Upper lobe of left lung (tissue), 6 donors: ENCODE data around the gene CDYL. TPM values are rescaled to one million over a fixed set of nuclear protein-coding genes. Genes with fewer than 3 reads are reported as not detected.

ENCODE experiments used
- ATAC-seq, 2 donors: fragments of 200-7000 bp; cut with Tn5 transposase; one replicate each; pipeline ENCODE4 v1.9.1; 2022; ENCODE audit warnings: mild to moderate bottlenecking in 2 of 2, moderate library complexity in 2 of 2; ENCODE audit not compliant: low FRiP score in 2 of 2
- DNase-seq, 2 donors: peaks; one replicate each; pipeline ENCODE4 v3.0.0-alpha.2; 2019 to 2020
- H3K27ac ChIP-seq, 4 donors: fragments of 200-600 bp; sonication (generic); one replicate each; pipeline ENCODE4 v1.5.1; 2016 to 2019
- H3K27me3 ChIP-seq, 4 donors: fragments of 200-600 bp; sonication (generic); one replicate each; pipeline ENCODE4 v1.5.1; 2017 to 2019
- H3K36me3 ChIP-seq, 4 donors: fragments of 200-600 bp; sonication (generic); one replicate each; pipeline ENCODE4 v1.5.1; 2016 to 2019
- H3K4me1 ChIP-seq, 4 donors: fragments of 200-600 bp; sonication (generic); one replicate each; pipeline ENCODE4 v1.5.1; 2018 to 2019
- H3K4me3 ChIP-seq, 4 donors: fragments of 200-600 bp; sonication (generic); one replicate each; pipeline ENCODE4 v1.5.1; 2017 to 2019; ENCODE audit warnings: mild to moderate bottlenecking in 2 of 4, moderate library complexity in 1 of 4
- H3K9me3 ChIP-seq, 4 donors: fragments of 200-600 bp; sonication (generic); one replicate each; pipeline ENCODE4 v1.5.1; 2018 to 2019
- EP300 ChIP-seq, 4 donors: sonication (generic); formaldehyde crosslinking; IDR thresholded peaks; one replicate each; pipeline ENCODE4 v1.5.1; 2017; ENCODE audit warnings: antibody characterized with exemption in 4 of 4, control low read depth in 2 of 4
- POLR2A ChIP-seq, 4 donors: fragments of 450-650 bp; IDR thresholded peaks; one replicate each; pipeline ENCODE4 v1.5.1; 2016 to 2017; ENCODE audit warnings: antibody characterized with exemption in 4 of 4, mild to moderate bottlenecking in 2 of 4
- POLR2AphosphoS5 ChIP-seq, 2 donors: sonication (generic); formaldehyde crosslinking; IDR thresholded peaks; one replicate each; pipeline ENCODE4 v1.5.1; 2017; ENCODE audit warnings: antibody characterized with exemption in 2 of 2
- WGBS, 2 donors: methylation state at CpG; one replicate each; pipeline ENCODE4 v1.1.5; 2017 to 2018; 5-methylcytosine and 5-hydroxymethylcytosine counted together
- total RNA-seq, 6 donors: library from RNA; depleted of rRNA in 4 of 6; stranded (reverse); fragments of >200 nt in 4 of 6; gene quantifications; one replicate each; pipeline versions ENCODE4 v1.1.0 to v1.2.1, GENCODE V29; 2016 to 2021
- TF ChIP-seq, protein P1 (sequence below), 6 experiments: fragments of 450-650 bp in 4 of 6; fragments of 200-600 bp in 2 of 6; sonication (generic) in 2 of 6; IDR thresholded peaks; one replicate each; pipeline ENCODE4 v1.5.1; 2016 to 2019; ENCODE audit warnings: antibody characterized with exemption in 6 of 6
- donor health status: DM: no; HTN: no; CAD: no; lungs with moderate emphysema.
- donor health status: DM: no; HTN: yes; CAD: no; lungs with severe emphysema.

Gene CDYL
- total RNA-seq, 6 donors from 2014 or later = 17.6 to 48.9 (median 32.9) TPM

DNA sequence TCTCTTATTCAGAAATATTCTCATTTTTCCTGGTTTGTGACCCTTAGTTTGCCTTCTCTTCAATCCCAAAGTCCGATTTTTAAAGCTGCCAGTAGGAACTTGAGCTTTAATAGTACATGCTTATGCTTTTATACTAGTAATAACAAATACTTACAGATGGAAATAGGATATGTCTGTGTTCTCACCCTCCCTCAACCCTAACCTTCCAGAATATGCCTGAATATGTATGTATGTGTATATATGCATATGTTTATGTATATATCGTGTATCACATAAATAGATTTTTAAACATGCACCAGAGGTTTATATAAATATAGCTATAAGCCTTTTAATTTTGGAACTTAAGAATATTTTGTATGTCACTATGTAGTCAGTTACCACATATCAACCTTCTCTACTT lies 38.8 kb downstream of the CDYL start:
- TF ChIP-seq EP300 (IDR thresholded peaks at IDR 0.05) (no peak), POLR2AphosphoS5 (IDR thresholded peaks at IDR 0.05) (no peak), POLR2A (IDR thresholded peaks at IDR 0.05) (no peak)
- TF ChIP-seq, protein P1, sequence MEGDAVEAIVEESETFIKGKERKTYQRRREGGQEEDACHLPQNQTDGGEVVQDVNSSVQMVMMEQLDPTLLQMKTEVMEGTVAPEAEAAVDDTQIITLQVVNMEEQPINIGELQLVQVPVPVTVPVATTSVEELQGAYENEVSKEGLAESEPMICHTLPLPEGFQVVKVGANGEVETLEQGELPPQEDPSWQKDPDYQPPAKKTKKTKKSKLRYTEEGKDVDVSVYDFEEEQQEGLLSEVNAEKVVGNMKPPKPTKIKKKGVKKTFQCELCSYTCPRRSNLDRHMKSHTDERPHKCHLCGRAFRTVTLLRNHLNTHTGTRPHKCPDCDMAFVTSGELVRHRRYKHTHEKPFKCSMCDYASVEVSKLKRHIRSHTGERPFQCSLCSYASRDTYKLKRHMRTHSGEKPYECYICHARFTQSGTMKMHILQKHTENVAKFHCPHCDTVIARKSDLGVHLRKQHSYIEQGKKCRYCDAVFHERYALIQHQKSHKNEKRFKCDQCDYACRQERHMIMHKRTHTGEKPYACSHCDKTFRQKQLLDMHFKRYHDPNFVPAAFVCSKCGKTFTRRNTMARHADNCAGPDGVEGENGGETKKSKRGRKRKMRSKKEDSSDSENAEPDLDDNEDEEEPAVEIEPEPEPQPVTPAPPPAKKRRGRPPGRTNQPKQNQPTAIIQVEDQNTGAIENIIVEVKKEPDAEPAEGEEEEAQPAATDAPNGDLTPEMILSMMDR (IDR thresholded peaks at IDR 0.05) = no peak
- H3K4me1 ChIP-seq = peaks cover 0 to 15% (median 12%) of the 10 kb centered on the region in 4 donors

DNA sequence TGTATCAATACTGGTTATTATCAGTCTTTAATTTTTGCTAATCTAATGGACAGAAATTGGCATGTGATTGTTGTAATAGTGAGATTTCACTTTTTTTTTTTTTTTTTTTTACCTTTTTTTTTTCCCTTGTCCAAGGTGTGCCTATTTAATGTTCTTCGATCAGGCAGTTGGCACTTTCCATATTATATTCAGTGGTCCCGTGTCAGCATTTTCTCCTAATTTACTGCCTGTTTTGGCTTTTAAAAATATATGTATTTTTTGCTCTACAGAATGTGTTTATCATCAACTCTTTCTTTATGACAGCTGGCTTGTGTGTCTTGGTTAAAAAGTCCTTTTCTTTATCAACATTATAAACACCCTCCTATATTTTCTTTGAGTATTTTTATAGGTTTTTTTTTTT lies 39.4 kb downstream of the CDYL start:
- peaks cover 0 to 14% (median 10%) of the 10 kb centered on the region in 4 donors for H3K4me1 ChIP-seq
- no peak overlapping the region for H3K27ac ChIP-seq
- no peaks in the 10 kb centered on the region for H3K9me3 ChIP-seq
- H3K27me3 ChIP-seq = no peaks in the 10 kb centered on the region
- H3K4me3 ChIP-seq = no peak overlapping the region
- ATAC-seq (no peak), DNase-seq (no peak)
- TF ChIP-seq POLR2A (IDR thresholded peaks at IDR 0.05) = no peak
- no peaks in the 10 kb centered on the region for H3K36me3 ChIP-seq
- WGBS, 2 donors = 90 to 97% methylated on average over 2 of the region's 2 CpGs

More for the DNA sequence above, 38.8 kb downstream of the CDYL start:
- DNase-seq = no peak
- Histone ChIP-seq H3K9me3 (no peaks in the 10 kb centered on the region), H3K27me3 (no peaks in the 10 kb centered on the region), H3K4me3 (no peak overlapping the region), H3K36me3 (no peaks in the 10 kb centered on the region), H3K27ac (no peak overlapping the region)
- WGBS, 2 donors = 75 to 84% methylated on average over 2 of the region's 2 CpGs
- no peak for ATAC-seq

DNA sequence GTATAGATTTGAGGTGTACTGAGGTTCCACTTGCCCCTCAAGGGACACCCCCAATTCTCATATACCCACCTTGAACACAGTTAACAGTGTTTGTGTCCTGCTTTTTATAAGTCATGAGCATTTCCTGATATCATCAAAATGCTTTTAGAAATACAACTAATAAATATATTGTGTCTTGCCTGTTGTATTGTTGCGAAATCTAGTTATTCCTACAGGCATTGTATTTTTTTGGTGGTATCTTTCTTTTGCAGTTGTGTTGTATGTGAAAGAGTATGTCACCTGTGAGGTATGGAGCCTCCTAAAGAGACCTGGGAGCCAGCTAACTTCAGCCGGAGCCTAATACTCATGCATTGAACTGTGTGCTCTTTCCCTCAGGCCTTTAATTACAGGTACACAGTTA lies 40.7 kb downstream of the CDYL start:
- TF ChIP-seq POLR2AphosphoS5 (IDR thresholded peaks at IDR 0.05) = no peak
- no peak for TF ChIP-seq POLR2A (IDR thresholded peaks at IDR 0.05)
- TF ChIP-seq, protein P1 (IDR thresholded peaks at IDR 0.05) = no peak
- no peak for TF ChIP-seq EP300 (IDR thresholded peaks at IDR 0.05)
- ATAC-seq (no peak), DNase-seq (no peak)
- no peaks in the 10 kb centered on the region for H3K27me3 ChIP-seq
- H3K4me1 ChIP-seq = peaks cover 0 to 7% (median 6%) of the 10 kb centered on the region in 4 donors
- H3K4me3 ChIP-seq = no peak overlapping the region
- no peaks in the 10 kb centered on the region for H3K9me3 ChIP-seq
- WGBS, 2 donors = 92 to 98% methylated on average over 2 of the region's 2 CpGs
- H3K27ac ChIP-seq = no peak overlapping the region
- H3K36me3 ChIP-seq = no peaks in the 10 kb centered on the region

DNA sequence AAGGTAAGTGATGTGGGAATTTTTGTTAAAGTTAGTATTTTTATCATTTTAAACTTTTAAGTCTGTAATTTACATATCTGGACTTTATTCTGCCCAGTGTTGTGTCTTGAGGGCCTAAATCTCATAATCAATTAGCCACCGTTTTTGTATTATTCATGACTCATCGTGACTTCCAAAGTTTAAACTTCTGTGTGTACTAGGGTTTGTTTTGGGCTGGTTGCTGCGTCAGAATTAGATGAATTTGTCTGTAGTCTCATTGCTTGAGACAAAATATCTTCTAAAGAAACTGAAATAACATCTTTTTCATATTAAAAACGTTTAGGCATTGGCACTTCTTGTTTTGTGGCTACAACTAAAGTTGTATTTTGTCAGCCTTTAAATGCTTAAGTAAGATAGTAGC lies 41.3 kb downstream of the CDYL start:
- Histone ChIP-seq H3K4me1 (peaks cover 0 to 3% (median under 1%) of the 10 kb centered on the region in 4 donors), H3K4me3 (no peak overlapping the region), H3K27me3 (no peaks in the 10 kb centered on the region), H3K36me3 (no peaks in the 10 kb centered on the region), H3K27ac (no peak overlapping the region), H3K9me3 (no peaks in the 10 kb centered on the region)
- ATAC-seq = no peak
- WGBS, 2 donors = 76 to 87% methylated on average over 4 of the region's 4 CpGs
- no peak for DNase-seq
- no peak for TF ChIP-seq EP300 (IDR thresholded peaks at IDR 0.05)
- TF ChIP-seq, protein P1 (IDR thresholded peaks at IDR 0.05) = no peak
- no peak for TF ChIP-seq POLR2AphosphoS5 (IDR thresholded peaks at IDR 0.05)
- TF ChIP-seq POLR2A (IDR thresholded peaks at IDR 0.05) = no peak

DNA sequence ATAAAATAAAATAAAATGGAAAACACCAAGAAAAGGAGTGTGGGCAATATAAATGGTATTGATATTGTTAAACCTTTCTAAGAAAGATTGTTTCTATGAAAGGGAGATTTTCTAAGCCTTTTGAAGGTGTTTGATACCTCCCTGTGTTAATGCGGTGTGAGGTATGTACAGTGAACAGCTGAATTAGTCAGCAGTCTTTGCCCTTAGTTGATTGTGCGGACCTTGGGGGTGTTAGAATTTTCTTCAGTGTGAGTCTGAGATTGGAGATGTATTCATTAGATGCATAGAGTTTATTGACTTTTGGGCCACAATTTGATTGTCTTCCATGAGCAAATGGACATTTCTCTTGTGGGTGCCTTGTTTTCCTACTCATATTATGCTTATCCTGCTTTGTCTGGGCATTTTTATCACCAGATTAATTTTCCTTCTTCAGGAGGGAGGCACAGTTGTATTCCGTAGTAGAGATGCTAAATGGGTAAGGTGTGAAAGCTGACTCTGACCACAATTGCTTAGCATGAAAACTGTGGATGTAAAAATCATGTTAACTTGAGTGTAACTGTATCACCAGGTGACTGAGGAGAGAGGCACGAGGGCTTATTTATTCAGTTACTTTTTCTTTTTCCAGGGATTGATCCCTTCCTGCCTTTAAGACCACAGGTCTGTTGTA lies 42.2 kb downstream of the CDYL start:
- no peaks in the 10 kb centered on the region for H3K27me3 ChIP-seq
- 91 to 94% methylated on average over 4 of the region's 4 CpGs for WGBS, 2 donors
- H3K9me3 ChIP-seq = no peaks in the 10 kb centered on the region
- DNase-seq (no peak), ATAC-seq (no peak)
- H3K4me1 ChIP-seq = peaks cover 0 to 3% (median 0%) of the 10 kb centered on the region in 4 donors
- TF ChIP-seq POLR2A (IDR thresholded peaks at IDR 0.05) (no peak), POLR2AphosphoS5 (IDR thresholded peaks at IDR 0.05) (no peak), EP300 (IDR thresholded peaks at IDR 0.05) (no peak)
- TF ChIP-seq, protein P1 (IDR thresholded peaks at IDR 0.05) = no peak
- H3K4me3 ChIP-seq = no peak overlapping the region
- no peaks in the 10 kb centered on the region for H3K36me3 ChIP-seq
- H3K27ac ChIP-seq = no peak overlapping the region
